ENCODE measurements around the gene RNF207. TPM values are rescaled to one million over a fixed set of nuclear protein-coding genes. Genes with fewer than 3 reads are reported as not detected.
A peak's percentile ranks its signal among the peaks of the same experiment; 100 is the strongest.

The RNF207 gene
- 6.8 and 25.3 TPM in 2 replicates for total RNA-seq (2014; rRNA removed; shearing (Covaris generic))

GRCh38 chr1:6205849-6206519 lies at the start of gene RNF207:
TSS of gene RNF207 (plus strand) at chr1:6206119. CDS start at chr1:6206536, 417 bp downstream.
- peak within 1 kb of the TSS; percentile 74 for H3K4me3 ChIP-seq (ENCODE audit: insufficient read depth, low read depth, low read length)
- no peaks in the 10 kb centered on the region for H3K36me3 ChIP-seq (replicated peaks; ENCODE audit: control insufficient read depth, insufficient read depth, low read length)
- DNase-seq: peak; percentile 95
- peaks cover 41% of the 10 kb centered on the region for H3K27me3 ChIP-seq (ENCODE audit: control insufficient read depth, insufficient read depth, low read length)

GRCh38 chr1:6157132-6157527 lies 48.8 kb upstream of the RNF207 start:
- Histone ChIP-seq H3K27me3 (ENCODE audit: control insufficient read depth, insufficient read depth, low read length) (no peaks in the 10 kb centered on the region; the same call in 1 of the 2 replicates), H3K36me3 (replicated peaks; ENCODE audit: control insufficient read depth, insufficient read depth, low read length) (no peaks in the 10 kb centered on the region), H3K4me3 (ENCODE audit: insufficient read depth, low read depth, low read length) (no peak overlapping the region)
- no peak for DNase-seq

- no peak for DNase-seq
- H3K4me3 ChIP-seq (ENCODE audit: insufficient read depth, low read depth, low read length): no peak overlapping the region
- H3K27me3 ChIP-seq (ENCODE audit: control insufficient read depth, insufficient read depth, low read length): no peaks in the 10 kb centered on the region; the same call in 1 of the 2 replicates
- H3K36me3 ChIP-seq (replicated peaks; ENCODE audit: control insufficient read depth, insufficient read depth, low read length): no peaks in the 10 kb centered on the region
Observed at GRCh38 chr1:6157528-6158174, 48.3 kb upstream of the RNF207 start.

GRCh38 chr1:6158181-6158580 lies 47.7 kb upstream of the RNF207 start:
- no peak for DNase-seq
- no peak overlapping the region for H3K4me3 ChIP-seq (ENCODE audit: insufficient read depth, low read depth, low read length)
- H3K36me3 ChIP-seq (replicated peaks; ENCODE audit: control insufficient read depth, insufficient read depth, low read length): no peaks in the 10 kb centered on the region
- no peaks in the 10 kb centered on the region; the same call in 1 of the 2 replicates for H3K27me3 ChIP-seq (ENCODE audit: control insufficient read depth, insufficient read depth, low read length)

GRCh38 chr1:6162341-6162740 lies 43.6 kb upstream of the RNF207 start:
- no peaks in the 10 kb centered on the region; the same call in 1 of the 2 replicates for H3K27me3 ChIP-seq (ENCODE audit: control insufficient read depth, insufficient read depth, low read length)
- H3K36me3 ChIP-seq (replicated peaks; ENCODE audit: control insufficient read depth, insufficient read depth, low read length): no peaks in the 10 kb centered on the region
- no peak for DNase-seq
- no peak overlapping the region for H3K4me3 ChIP-seq (ENCODE audit: insufficient read depth, low read depth, low read length)

- Histone ChIP-seq H3K27me3 (ENCODE audit: control insufficient read depth, insufficient read depth, low read length) (no peaks in the 10 kb centered on the region; the same call in 1 of the 2 replicates), H3K36me3 (replicated peaks; ENCODE audit: control insufficient read depth, insufficient read depth, low read length) (no peaks in the 10 kb centered on the region), H3K4me3 (ENCODE audit: insufficient read depth, low read depth, low read length) (no peak overlapping the region)
- DNase-seq: peak; percentile 93
Observed at GRCh38 chr1:6162773-6163172, 43.1 kb upstream of the RNF207 start.

GRCh38 chr1:6163191-6163972 lies 42.5 kb upstream of the RNF207 start:
- Histone ChIP-seq H3K4me3 (ENCODE audit: insufficient read depth, low read depth, low read length) (no peak overlapping the region), H3K27me3 (ENCODE audit: control insufficient read depth, insufficient read depth, low read length) (no peaks in the 10 kb centered on the region), H3K36me3 (replicated peaks; ENCODE audit: control insufficient read depth, insufficient read depth, low read length) (no peaks in the 10 kb centered on the region)
- no peak for DNase-seq

- no peaks in the 10 kb centered on the region for H3K36me3 ChIP-seq (replicated peaks; ENCODE audit: control insufficient read depth, insufficient read depth, low read length)
- no peaks in the 10 kb centered on the region for H3K27me3 ChIP-seq (ENCODE audit: control insufficient read depth, insufficient read depth, low read length)
- no peak overlapping the region for H3K4me3 ChIP-seq (ENCODE audit: insufficient read depth, low read depth, low read length)
- no peak for DNase-seq
Observed at GRCh38 chr1:6163973-6164617, 41.8 kb upstream of the RNF207 start.

- DNase-seq: no peak
- no peak overlapping the region for H3K4me3 ChIP-seq (ENCODE audit: insufficient read depth, low read depth, low read length)
- no peaks in the 10 kb centered on the region for H3K27me3 ChIP-seq (ENCODE audit: control insufficient read depth, insufficient read depth, low read length)
- H3K36me3 ChIP-seq (replicated peaks; ENCODE audit: control insufficient read depth, insufficient read depth, low read length): no peaks in the 10 kb centered on the region
Observed at GRCh38 chr1:6165027-6165426, 40.9 kb upstream of the RNF207 start.

GRCh38 chr1:6165441-6165985 lies 40.4 kb upstream of the RNF207 start:
- no peak for DNase-seq
- Histone ChIP-seq H3K4me3 (ENCODE audit: insufficient read depth, low read depth, low read length) (no peak overlapping the region), H3K36me3 (replicated peaks; ENCODE audit: control insufficient read depth, insufficient read depth, low read length) (no peaks in the 10 kb centered on the region), H3K27me3 (ENCODE audit: control insufficient read depth, insufficient read depth, low read length) (no peaks in the 10 kb centered on the region)

- DNase-seq: no peak
- Histone ChIP-seq H3K27me3 (ENCODE audit: control insufficient read depth, insufficient read depth, low read length) (no peaks in the 10 kb centered on the region; the same call in 1 of the 2 replicates), H3K36me3 (replicated peaks; ENCODE audit: control insufficient read depth, insufficient read depth, low read length) (no peaks in the 10 kb centered on the region), H3K4me3 (ENCODE audit: insufficient read depth, low read depth, low read length) (no peak overlapping the region)
Observed at GRCh38 chr1:6166221-6166620, 39.7 kb upstream of the RNF207 start.

GRCh38 chr1:6166655-6167390 lies 39.1 kb upstream of the RNF207 start:
- no peak overlapping the region for H3K4me3 ChIP-seq (ENCODE audit: insufficient read depth, low read depth, low read length)
- no peaks in the 10 kb centered on the region for H3K36me3 ChIP-seq (replicated peaks; ENCODE audit: control insufficient read depth, insufficient read depth, low read length)
- no peaks in the 10 kb centered on the region; the same call in 1 of the 2 replicates for H3K27me3 ChIP-seq (ENCODE audit: control insufficient read depth, insufficient read depth, low read length)
- no peak for DNase-seq

GRCh38 chr1:6167391-6168303 lies 38.3 kb upstream of the RNF207 start:
- Histone ChIP-seq H3K4me3 (ENCODE audit: insufficient read depth, low read depth, low read length) (no peak overlapping the region), H3K36me3 (replicated peaks; ENCODE audit: control insufficient read depth, insufficient read depth, low read length) (no peaks in the 10 kb centered on the region), H3K27me3 (ENCODE audit: control insufficient read depth, insufficient read depth, low read length) (no peaks in the 10 kb centered on the region; the same call in 1 of the 2 replicates)
- DNase-seq: no peak
